K562 (cell line): ENCODE measurements around the gene SYTL2. TPM values are rescaled to one million over a fixed set of nuclear protein-coding genes. Genes with fewer than 3 reads are reported as not detected.

Experiments
- AFF4 ChIP-seq: sonication (generic); formaldehyde crosslinking; IDR thresholded peaks from 2 replicates; pipeline ENCODE4 v1.8.0; 2023; ENCODE audit warnings: mild to moderate bottlenecking, missing genetic modification reagents
- ARID3B ChIP-seq: fragments of 250-450 bp; sonication (Bioruptor Pico); IDR thresholded peaks from 2 replicates; pipeline ENCODE4 v1.4.0; 2020; ENCODE audit warnings: borderline replicate concordance
- C11orf30 ChIP-seq: fragments of 450-650 bp; IDR thresholded peaks from 2 replicates; pipeline ENCODE4 v1.6.1; 2016; ENCODE audit warnings: low read depth, mild to moderate bottlenecking
- EGR1 ChIP-seq: fragments of 450-650 bp; conservative IDR thresholded peaks from 2 replicates; pipeline ENCODE4 v1.6.1; 2017; ENCODE audit warnings: mild to moderate bottlenecking
- NELFE ChIP-seq: IDR thresholded peaks from 2 replicates; pipeline ENCODE4 v1.6.1; 2011; ENCODE audit warnings: mild to moderate bottlenecking; ENCODE audit not compliant: insufficient read depth, insufficient read length
- NRF1 ChIP-seq, 2 experiments: fragments of 450-650 bp; IDR thresholded peaks in 1 of 2; conservative IDR thresholded peaks in 1 of 2; 2 replicates each; pipeline ENCODE4 v1.6.1; 2014; ENCODE audit warnings: mild to moderate bottlenecking in 2 of 2
- OTX1 ChIP-seq: fragments of 450-650 bp; formaldehyde crosslinking; IDR thresholded peaks from 2 replicates; pipeline ENCODE4 v1.4.0; 2022; ENCODE audit warnings: mild to moderate bottlenecking
- SAP30 ChIP-seq: fragments of 200-600 bp; sonication (generic); IDR thresholded peaks from 2 replicates; pipeline ENCODE4 v1.6.1; 2012; ENCODE audit warnings: borderline replicate concordance, low read depth, mild to moderate bottlenecking, moderate library complexity, low read length, control low read depth, inconsistent platforms; ENCODE audit not compliant: insufficient read depth, poor library complexity, severe bottlenecking
- SIN3A ChIP-seq, 2 experiments: fragments of 150-350 bp in 1 of 2; IDR thresholded peaks; 2 replicates each; pipeline ENCODE4 v1.6.1; 2011 to 2016; ENCODE audit warnings: borderline replicate concordance in 2 of 2, low read depth in 2 of 2, low read length in 2 of 2, mild to moderate bottlenecking in 2 of 2, moderate library complexity in 2 of 2; ENCODE audit not compliant: control insufficient read depth in 1 of 2
- TARDBP ChIP-seq: fragments of 450-650 bp; IDR thresholded peaks from 2 replicates; pipeline ENCODE4 v1.6.1; 2016
- ZBTB1 ChIP-seq: sonication (generic); formaldehyde crosslinking; IDR thresholded peaks from 2 replicates; pipeline ENCODE4 v1.8.1; 2023; ENCODE audit warnings: missing genetic modification reagents, low read depth, mild to moderate bottlenecking, borderline replicate concordance
- ZBTB43 ChIP-seq: sonication (generic); formaldehyde crosslinking; IDR thresholded peaks from 2 replicates; pipeline ENCODE4 v1.8.0; 2023; ENCODE audit warnings: mild to moderate bottlenecking, missing genetic modification reagents
- ZFP36 ChIP-seq: fragments of 150-350 bp; IDR thresholded peaks from 2 replicates; pipeline ENCODE4 v1.6.1; 2018; ENCODE audit warnings: low read length, low read depth; ENCODE audit not compliant: partially characterized antibody
- ZNF511 ChIP-seq: sonication (generic); formaldehyde crosslinking; IDR thresholded peaks from 2 replicates; pipeline ENCODE4 v1.8.0; 2022; ENCODE audit warnings: mild to moderate bottlenecking, missing genetic modification reagents
- polyA plus RNA-seq, 8 experiments: library from polyadenylated mRNA; depleted of rRNA in 4 of 8; stranded (reverse) in 5 of 8; unstranded in 3 of 8; fragments of >200 nt; fragmentation: Nextera tagmentation in 2 of 8; fragmentation: Illumina TruSeq in 1 of 8; extraction: Ambion mirVana in 2 of 8; extraction: Trizol in 1 of 8; gene quantifications; 2 replicates each; pipeline versions ENCODE4 v1.2.1 to v1.2.3, GENCODE V29; 2011 to 2014; ENCODE audit warnings: inconsistent platforms in 1 of 8, missing spikeins in 1 of 8
- total RNA-seq, 7 experiments: library from RNA; depleted of rRNA in 6 of 7; stranded (reverse); fragments of >200 nt in 6 of 7; fragmentation: Illumina TruSeq in 2 of 7; extraction: Trizol in 2 of 7; gene quantifications; 2 replicates each; pipeline versions ENCODE4 v1.2.1 to v1.2.3, GENCODE V29; 2011 to 2021; ENCODE audit warnings: low replicate concordance in 1 of 7

SYTL2 gene
- total and polyA plus RNA-seq, 9 of the 15 experiments (the other 6 are each of a cell fraction or from before 2014, with no cell fraction given), result 0.05 to 0.57 (median 0.35) TPM

- peak; percentile 73 to 79 for TF ChIP-seq NRF1 (conservative IDR thresholded peaks at IDR 0.05 in 1 of 2, IDR thresholded peaks at IDR 0.05 in 1 of 2)
- TF ChIP-seq SIN3A (IDR thresholded peaks at IDR 0.05; ENCODE audit: borderline replicate concordance in 2 of 2, control insufficient read depth in 1 of 2, low read depth in 2 of 2, low read length in 2 of 2), result peak in 1 of 2 experiments; percentile 58; a peak in 1 of 4 replicates
- no peak for TF ChIP-seq ZBTB43 (CRISPR knock-in tag)
- TF ChIP-seq ZFP36, result no peak
- no peak for TF ChIP-seq NELFE
- TF ChIP-seq OTX1 (CRISPR knock-in tag), result 0 out of 2 replicates have a peak, but pooled peaks have one; percentile 82
- TF ChIP-seq ZNF511 (CRISPR knock-in tag), result peak; percentile 79; the same call in 1 of the 2 replicates
- peak; percentile 82 for TF ChIP-seq AFF4 (CRISPR knock-in tag)
- TF ChIP-seq ARID3B (CRISPR knock-in tag), result no peak
- peak; percentile 97 for TF ChIP-seq EGR1
- peak; percentile 92 for TF ChIP-seq C11orf30
- TF ChIP-seq TARDBP, result no peak
- TF ChIP-seq ZBTB1 (CRISPR knock-in tag), result 0 out of 2 replicates have a peak, but pooled peaks have one; percentile 43
- peak; percentile 93 for TF ChIP-seq SAP30
These were observed 163.2 kb downstream of the SYTL2 start, which contains the start of gene TMEM126A (continued) for GRCh38 chr11:85647604-85648299.
